Coronary artery (tissue), 2 donors: ENCODE results near the gene TTBK1.

Experiments used
- DNase-seq: peaks from one replicate; pipeline ENCODE4 v3.0.0-alpha.2; 2017; ENCODE audit warnings: low spot score
- H3K27ac ChIP-seq, 2 donors: fragments of 200-600 bp; sonication (generic); one replicate each; pipeline ENCODE4 v1.5.1; 2016 to 2019
- H3K4me3 ChIP-seq: fragments of 200-600 bp; sonication (generic); 2 replicates; pipeline ENCODE4 v1.5.1; 2016; ENCODE audit warnings: mild to moderate bottlenecking, moderate library complexity
- TF ChIP-seq, protein P1 (sequence below): fragments of 200-600 bp; sonication (generic); IDR thresholded peaks from one replicate; pipeline ENCODE4 v1.5.1; 2019; ENCODE audit warnings: antibody characterized with exemption

TTBK1 gene

DNA sequence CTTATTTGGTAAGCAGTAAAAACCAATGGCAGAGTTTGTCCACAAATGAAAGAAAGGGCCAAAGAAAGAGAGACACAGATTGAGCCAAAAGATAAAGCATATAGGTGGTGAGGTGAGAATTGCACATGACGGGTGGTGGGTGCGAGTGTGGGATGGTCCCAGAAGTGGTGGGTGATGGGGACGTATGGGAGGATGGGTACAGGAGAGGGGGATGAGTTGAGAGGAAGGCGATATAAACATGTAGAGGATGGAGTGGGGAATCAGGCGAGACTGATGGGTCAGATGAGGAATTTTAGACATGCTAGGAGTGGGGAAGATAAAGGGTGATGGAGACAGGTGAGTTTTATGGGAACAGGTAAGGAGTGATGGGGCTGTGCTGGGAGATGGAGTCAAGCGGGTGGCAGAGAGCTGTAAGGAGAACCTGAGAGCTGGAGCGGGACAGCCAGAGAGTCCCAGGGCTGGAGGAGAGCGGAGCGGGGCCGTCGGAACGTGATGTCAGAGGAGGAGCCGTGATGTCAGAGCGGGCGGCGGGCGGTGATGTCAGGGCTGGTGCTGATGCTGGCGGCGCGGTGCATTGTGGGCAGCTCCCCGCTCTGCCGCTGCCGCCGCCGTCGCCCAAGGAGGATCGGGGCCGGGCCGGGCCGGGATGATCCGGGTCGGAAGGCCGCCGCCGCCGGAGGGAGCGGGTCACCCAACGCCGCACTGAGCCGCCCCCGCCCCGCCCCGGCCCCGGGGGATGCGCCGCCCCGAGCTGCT is at the start of gene TTBK1:
TTBK1 (plus strand) TSS at position 574 of the 756 bp plus-strand sequence. CDS start 3,180 bp downstream, outside the sequence.
- TF ChIP-seq, protein P1, sequence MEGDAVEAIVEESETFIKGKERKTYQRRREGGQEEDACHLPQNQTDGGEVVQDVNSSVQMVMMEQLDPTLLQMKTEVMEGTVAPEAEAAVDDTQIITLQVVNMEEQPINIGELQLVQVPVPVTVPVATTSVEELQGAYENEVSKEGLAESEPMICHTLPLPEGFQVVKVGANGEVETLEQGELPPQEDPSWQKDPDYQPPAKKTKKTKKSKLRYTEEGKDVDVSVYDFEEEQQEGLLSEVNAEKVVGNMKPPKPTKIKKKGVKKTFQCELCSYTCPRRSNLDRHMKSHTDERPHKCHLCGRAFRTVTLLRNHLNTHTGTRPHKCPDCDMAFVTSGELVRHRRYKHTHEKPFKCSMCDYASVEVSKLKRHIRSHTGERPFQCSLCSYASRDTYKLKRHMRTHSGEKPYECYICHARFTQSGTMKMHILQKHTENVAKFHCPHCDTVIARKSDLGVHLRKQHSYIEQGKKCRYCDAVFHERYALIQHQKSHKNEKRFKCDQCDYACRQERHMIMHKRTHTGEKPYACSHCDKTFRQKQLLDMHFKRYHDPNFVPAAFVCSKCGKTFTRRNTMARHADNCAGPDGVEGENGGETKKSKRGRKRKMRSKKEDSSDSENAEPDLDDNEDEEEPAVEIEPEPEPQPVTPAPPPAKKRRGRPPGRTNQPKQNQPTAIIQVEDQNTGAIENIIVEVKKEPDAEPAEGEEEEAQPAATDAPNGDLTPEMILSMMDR = no peak
- H3K27ac ChIP-seq = no peak within 1 kb of the TSS
- DNase-seq = no peak
- H3K4me3 ChIP-seq = peak within 1 kb of the TSS; percentile 36

DNA sequence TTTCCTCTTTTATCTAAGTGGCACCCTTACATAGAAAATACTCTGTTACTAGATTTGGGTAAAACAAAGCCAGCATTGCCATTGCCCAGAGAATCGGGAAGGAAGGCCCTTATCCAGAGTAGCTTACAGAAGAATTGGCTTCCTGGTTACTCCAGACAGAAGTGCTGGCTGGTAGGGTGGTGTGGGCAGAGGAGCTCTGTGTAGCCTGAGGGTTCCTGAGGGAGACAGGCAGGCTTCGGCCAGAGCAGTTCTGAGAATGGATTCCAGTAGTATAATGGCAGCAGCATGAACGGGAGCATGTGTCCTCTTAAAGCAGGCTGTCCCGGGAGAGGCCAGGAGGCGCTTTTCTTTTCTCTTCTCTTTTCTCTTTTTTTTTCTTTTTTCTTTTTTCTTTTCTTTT is 49.4 kb upstream of the TTBK1 start:
- Histone ChIP-seq H3K4me3 (no peak overlapping the region), H3K27ac (no peak overlapping the region)
- TF ChIP-seq, protein P1 = no peak
- no peak for DNase-seq

DNA sequence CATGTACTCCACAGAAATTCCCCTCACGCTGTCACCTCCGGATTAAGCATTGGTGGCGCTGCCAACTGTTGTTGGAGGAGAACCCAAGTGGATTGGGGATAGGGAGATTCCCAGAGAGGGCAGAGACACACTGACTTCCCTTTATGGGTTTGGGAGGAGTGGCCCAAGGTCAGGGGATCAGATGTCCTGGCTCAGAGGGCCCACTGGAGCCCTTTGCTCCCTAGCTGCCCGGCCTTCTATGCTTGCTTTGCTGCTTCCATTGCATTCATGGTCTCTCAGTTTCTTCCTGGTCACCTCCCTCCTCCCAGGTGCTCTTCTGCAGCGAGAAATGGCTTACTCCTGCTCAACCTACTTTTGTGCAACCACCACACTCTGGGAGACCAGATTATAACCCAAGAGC is 46.9 kb upstream of the TTBK1 start:
- TF ChIP-seq, protein P1 = no peak
- Histone ChIP-seq H3K4me3 (no peak overlapping the region), H3K27ac (no peak overlapping the region)
- no peak for DNase-seq

DNA sequence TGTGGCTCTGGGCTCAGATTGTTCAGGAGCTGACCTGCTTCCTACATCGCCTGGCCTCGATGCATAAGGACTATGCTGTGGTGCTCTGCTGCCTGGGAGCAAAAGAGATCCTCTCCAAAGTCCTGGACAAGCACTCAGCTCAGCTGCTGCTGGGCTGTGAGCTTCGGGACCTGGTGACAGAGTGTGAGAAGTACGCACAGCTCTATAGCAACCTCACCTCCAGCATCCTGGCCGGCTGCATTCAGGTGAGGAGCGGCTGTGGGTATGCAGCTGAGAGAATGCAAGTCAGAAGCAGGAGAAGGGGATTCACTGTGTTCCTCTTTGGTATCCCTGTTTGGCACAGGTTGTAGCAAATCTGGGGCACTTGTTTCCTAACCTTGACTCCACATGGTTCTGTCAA is 43.4 kb upstream of the TTBK1 start:
- DNase-seq = peak; percentile 28
- TF ChIP-seq, protein P1 = no peak
- H3K4me3 ChIP-seq = no peak overlapping the region
- no peak overlapping the region for H3K27ac ChIP-seq

DNA sequence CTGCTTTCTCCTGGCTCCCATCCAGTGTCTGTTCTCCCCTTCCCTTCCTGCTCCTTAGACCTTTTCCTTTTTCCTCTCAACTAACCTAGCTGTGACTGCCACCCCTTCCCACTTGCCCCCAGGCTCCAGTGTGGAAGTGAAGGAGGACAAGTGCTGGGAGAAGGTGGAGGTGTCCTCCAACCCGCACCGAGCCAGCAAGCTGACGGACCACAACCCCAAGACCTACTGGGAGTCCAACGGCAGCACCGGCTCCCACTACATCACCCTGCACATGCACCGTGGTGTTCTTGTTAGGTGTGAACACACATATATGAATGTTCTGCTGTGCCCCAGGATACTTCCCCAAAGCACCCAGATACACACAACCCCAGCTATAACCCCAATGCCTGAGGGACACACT is 42.7 kb upstream of the TTBK1 start:
- TF ChIP-seq, protein P1 = no peak
- H3K4me3 ChIP-seq = no peak overlapping the region
- peak; percentile 55 for DNase-seq
- no peak overlapping the region for H3K27ac ChIP-seq

DNA sequence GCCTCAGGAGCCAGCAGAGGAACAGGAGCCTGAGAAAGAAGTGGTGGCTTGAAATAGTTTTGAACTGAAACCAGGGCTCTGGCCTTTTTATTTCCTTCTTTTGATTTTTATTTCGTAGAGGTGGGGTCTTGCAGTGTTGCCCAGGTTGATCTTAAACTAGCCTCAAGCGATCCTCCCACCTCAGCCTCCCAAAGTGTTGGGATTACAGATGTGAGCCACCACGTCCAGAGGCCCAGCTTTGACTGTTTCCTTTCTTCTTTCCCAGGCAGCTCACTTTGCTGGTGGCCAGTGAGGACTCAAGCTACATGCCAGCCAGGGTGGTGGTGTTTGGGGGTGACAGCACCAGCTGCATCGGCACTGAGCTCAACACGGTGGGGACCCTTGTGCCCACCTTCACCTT is 40.8 kb upstream of the TTBK1 start:
- H3K27ac ChIP-seq = no peak overlapping the region
- H3K4me3 ChIP-seq = no peak overlapping the region
- TF ChIP-seq, protein P1 = no peak
- DNase-seq = peak; percentile 56

DNA sequence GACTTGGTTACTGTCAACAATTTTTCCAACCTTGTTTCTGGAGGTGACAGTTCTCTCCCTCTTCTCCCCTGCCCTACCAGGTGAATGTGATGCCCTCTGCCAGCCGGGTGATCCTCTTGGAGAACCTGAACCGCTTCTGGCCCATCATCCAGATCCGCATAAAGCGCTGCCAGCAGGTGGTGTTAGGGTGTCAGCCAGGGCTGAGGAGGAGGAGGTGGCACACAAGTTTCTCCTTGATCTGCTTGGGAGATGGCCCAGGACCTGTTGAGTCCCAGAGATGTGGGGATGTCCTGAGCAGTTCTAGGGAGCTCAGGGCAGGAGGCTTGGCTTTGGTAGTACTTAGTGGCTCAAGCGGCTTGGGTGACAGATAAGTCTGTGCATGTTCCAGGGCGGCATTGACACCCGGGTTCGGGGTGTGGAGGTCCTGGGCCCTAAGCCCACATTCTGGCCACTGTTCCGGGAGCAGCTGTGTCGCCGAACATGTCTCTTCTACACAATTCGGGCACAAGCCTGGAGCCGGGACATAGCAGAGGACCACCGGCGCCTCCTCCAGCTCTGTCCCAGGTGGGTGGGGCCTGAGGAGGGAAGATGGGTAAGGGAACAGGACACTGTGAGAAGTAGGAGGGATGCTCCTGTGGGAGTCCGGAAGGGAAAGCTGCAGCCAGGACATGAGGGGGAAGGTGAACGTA is 40.1 kb upstream of the TTBK1 start:
- no peak overlapping the region for H3K27ac ChIP-seq
- TF ChIP-seq, protein P1 = no peak
- DNase-seq = peak; percentile 47
- no peak overlapping the region for H3K4me3 ChIP-seq
